Neural cell (in vitro differentiated cells): Measurements from ENCODE around the gene RAC3. TPM values are rescaled to one million over a fixed set of nuclear protein-coding genes. Genes with fewer than 3 reads are reported as not detected.

Experiments
- H2AFZ ChIP-seq: fragments of 200-600, 300-800 bp; sonication (generic), shearing (Covaris generic); 2 replicates; pipeline ENCODE4 v1.6.0; 2014; ENCODE audit warnings: low read depth, mild to moderate bottlenecking, antibody characterized with exemption, low read length, moderate library complexity
- H3F3A ChIP-seq: fragments of 200-600 bp; shearing (Covaris generic); 2 replicates; pipeline ENCODE4 v1.6.1; 2016; ENCODE audit warnings: mild to moderate bottlenecking, moderate library complexity, mixed read lengths, antibody characterized with exemption, low read length; ENCODE audit not compliant: insufficient read depth, poor library complexity, severe bottlenecking
- H3K27ac ChIP-seq: fragments of 200-600, 300-800 bp; sonication (generic), shearing (Covaris generic); 2 replicates; pipeline ENCODE4 v1.5.1; 2014; ENCODE audit warnings: mild to moderate bottlenecking, low read length, moderate library complexity
- H3K27me3 ChIP-seq: fragments of 300-800, 200-600 bp; sonication (generic), shearing (Covaris generic); 2 replicates; pipeline ENCODE4 v1.6.0; 2014; ENCODE audit warnings: mild to moderate bottlenecking, low read depth, low read length, moderate library complexity; ENCODE audit not compliant: insufficient read depth
- H3K36me3 ChIP-seq: fragments of 300-800, 200-600 bp; sonication (generic), shearing (Covaris generic); 2 replicates; pipeline ENCODE4 v1.5.1; 2014; ENCODE audit warnings: mild to moderate bottlenecking, antibody characterized with exemption, low read length, moderate library complexity; ENCODE audit not compliant: insufficient read depth
- H3K4me2 ChIP-seq: fragments of 300-800, 200-600 bp; sonication (generic), shearing (Covaris generic); 2 replicates; pipeline ENCODE4 v1.6.0; 2014; ENCODE audit warnings: mild to moderate bottlenecking, low read length
- H3K4me3 ChIP-seq: fragments of 300-800, 200-600 bp; sonication (generic), shearing (Covaris generic); 2 replicates; pipeline ENCODE4 v1.5.1; 2014; ENCODE audit warnings: mild to moderate bottlenecking, low read length, moderate library complexity
- H3K79me2 ChIP-seq: fragments of 200-600 bp; shearing (Covaris generic); replicated peaks from 2 replicates; pipeline ENCODE4 v1.6.0; 2014; ENCODE audit warnings: mild to moderate bottlenecking, low read length, moderate library complexity; ENCODE audit not compliant: insufficient read depth
- H3K9ac ChIP-seq: fragments of 300-800, 200-600 bp; sonication (generic), shearing (Covaris generic); 2 replicates; pipeline ENCODE4 v1.6.1; 2016; ENCODE audit warnings: mild to moderate bottlenecking, low read length, mixed read lengths
- H3K9me2 ChIP-seq: fragments of 200-600 bp; shearing (Covaris generic); 2 replicates; pipeline ENCODE4 v1.6.1; 2016; ENCODE audit warnings: mild to moderate bottlenecking, low read length, mixed read lengths; ENCODE audit not compliant: insufficient read depth
- H3K9me3 ChIP-seq: fragments of 200-600, 300-800 bp; sonication (generic), shearing (Covaris generic); 2 replicates; pipeline ENCODE4 v1.6.1; 2016; ENCODE audit warnings: mild to moderate bottlenecking, mixed run types, low read length, moderate library complexity, mixed read lengths
- H4K20me1 ChIP-seq: fragments of 200-600 bp; shearing (Covaris generic); 2 replicates; pipeline ENCODE4 v1.6.1; 2016; ENCODE audit warnings: mild to moderate bottlenecking, mixed run types; ENCODE audit not compliant: insufficient read depth
- CTCF ChIP-seq: fragments of 450-650 bp; IDR thresholded peaks from 2 replicates; pipeline ENCODE4 v1.5.1; 2014; ENCODE audit warnings: antibody characterized with exemption, mild to moderate bottlenecking, moderate library complexity; ENCODE audit not compliant: poor library complexity, severe bottlenecking
- EP300 ChIP-seq: fragments of 450-650 bp; conservative IDR thresholded peaks from 2 replicates; pipeline ENCODE4 v1.6.1; 2014; ENCODE audit warnings: antibody characterized with exemption, mild to moderate bottlenecking, moderate library complexity; ENCODE audit not compliant: poor library complexity, severe bottlenecking
- EZH2 ChIP-seq: fragments of 200-600, 300-800 bp; shearing (Covaris generic), sonication (generic); IDR thresholded peaks from 2 replicates; pipeline ENCODE4 v1.6.1; 2014; ENCODE audit warnings: antibody characterized with exemption, low read length, borderline replicate concordance, mild to moderate bottlenecking; ENCODE audit not compliant: insufficient read depth, poor library complexity, severe bottlenecking
- MXI1 ChIP-seq: fragments of 450-650 bp; conservative IDR thresholded peaks from 2 replicates; pipeline ENCODE4 v1.6.1; 2014; ENCODE audit warnings: antibody characterized with exemption, mild to moderate bottlenecking; ENCODE audit not compliant: poor library complexity, severe bottlenecking
- POLR2AphosphoS5 ChIP-seq: IDR thresholded peaks from 2 replicates; pipeline ENCODE4 v1.6.1; 2012
- RAD21 ChIP-seq: fragments of 450-650 bp; conservative IDR thresholded peaks from 2 replicates; pipeline ENCODE4 v1.6.1; 2014; ENCODE audit warnings: antibody characterized with exemption, mild to moderate bottlenecking, moderate library complexity
- SMC3 ChIP-seq: fragments of 450-650 bp; conservative IDR thresholded peaks from 2 replicates; pipeline ENCODE4 v1.6.1; 2014; ENCODE audit warnings: antibody characterized with exemption, mild to moderate bottlenecking, moderate library complexity; ENCODE audit not compliant: poor library complexity
- TAF1 ChIP-seq: IDR thresholded peaks from 2 replicates; pipeline ENCODE4 v1.6.1; 2012; ENCODE audit warnings: low read depth
- polyA plus RNA-seq: library from polyadenylated mRNA; depleted of rRNA; stranded (reverse); fragments of >200 nt; gene quantifications from 2 replicates; pipeline ENCODE4 v1.2.3, GENCODE V29; 2014
- TF ChIP-seq, protein P1 (sequence below): IDR thresholded peaks from 2 replicates; pipeline ENCODE4 v1.6.1; 2012; ENCODE audit warnings: borderline replicate concordance

Gene RAC3
- polyA plus RNA-seq, 1 donor from 2014 or later, result 211 TPM

- Histone ChIP-seq H3K4me3 (no peak overlapping the region), H3K9ac (no peak overlapping the region), H2AFZ (no peak overlapping the region), H3F3A (no peaks in the 10 kb centered on the region), H3K27me3 (no peaks in the 10 kb centered on the region), H4K20me1 (no peaks in the 10 kb centered on the region), H3K9me3 (no peaks in the 10 kb centered on the region), H3K36me3 (no peaks in the 10 kb centered on the region), H3K9me2 (no peaks in the 10 kb centered on the region), H3K79me2 (peaks cover 10% of the 10 kb centered on the region), H3K4me2 (no peak overlapping the region), H3K27ac (no peak overlapping the region)
- TF ChIP-seq CTCF (no peak), RAD21 (no peak), MXI1 (no peak), TAF1 (no peak), EP300 (no peak), EZH2 (no peak), POLR2AphosphoS5 (no peak), SMC3 (no peak)
- TF ChIP-seq, protein P1, sequence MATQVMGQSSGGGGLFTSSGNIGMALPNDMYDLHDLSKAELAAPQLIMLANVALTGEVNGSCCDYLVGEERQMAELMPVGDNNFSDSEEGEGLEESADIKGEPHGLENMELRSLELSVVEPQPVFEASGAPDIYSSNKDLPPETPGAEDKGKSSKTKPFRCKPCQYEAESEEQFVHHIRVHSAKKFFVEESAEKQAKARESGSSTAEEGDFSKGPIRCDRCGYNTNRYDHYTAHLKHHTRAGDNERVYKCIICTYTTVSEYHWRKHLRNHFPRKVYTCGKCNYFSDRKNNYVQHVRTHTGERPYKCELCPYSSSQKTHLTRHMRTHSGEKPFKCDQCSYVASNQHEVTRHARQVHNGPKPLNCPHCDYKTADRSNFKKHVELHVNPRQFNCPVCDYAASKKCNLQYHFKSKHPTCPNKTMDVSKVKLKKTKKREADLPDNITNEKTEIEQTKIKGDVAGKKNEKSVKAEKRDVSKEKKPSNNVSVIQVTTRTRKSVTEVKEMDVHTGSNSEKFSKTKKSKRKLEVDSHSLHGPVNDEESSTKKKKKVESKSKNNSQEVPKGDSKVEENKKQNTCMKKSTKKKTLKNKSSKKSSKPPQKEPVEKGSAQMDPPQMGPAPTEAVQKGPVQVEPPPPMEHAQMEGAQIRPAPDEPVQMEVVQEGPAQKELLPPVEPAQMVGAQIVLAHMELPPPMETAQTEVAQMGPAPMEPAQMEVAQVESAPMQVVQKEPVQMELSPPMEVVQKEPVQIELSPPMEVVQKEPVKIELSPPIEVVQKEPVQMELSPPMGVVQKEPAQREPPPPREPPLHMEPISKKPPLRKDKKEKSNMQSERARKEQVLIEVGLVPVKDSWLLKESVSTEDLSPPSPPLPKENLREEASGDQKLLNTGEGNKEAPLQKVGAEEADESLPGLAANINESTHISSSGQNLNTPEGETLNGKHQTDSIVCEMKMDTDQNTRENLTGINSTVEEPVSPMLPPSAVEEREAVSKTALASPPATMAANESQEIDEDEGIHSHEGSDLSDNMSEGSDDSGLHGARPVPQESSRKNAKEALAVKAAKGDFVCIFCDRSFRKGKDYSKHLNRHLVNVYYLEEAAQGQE, result no peak
Observed at GRCh38 chr17:82055023-82055964, 23.8 kb downstream of the RAC3 start.

- Histone ChIP-seq H4K20me1 (no peaks in the 10 kb centered on the region), H3K36me3 (no peaks in the 10 kb centered on the region), H3K4me2 (no peak overlapping the region), H3K9ac (no peak overlapping the region), H3K9me2 (no peaks in the 10 kb centered on the region), H3F3A (no peaks in the 10 kb centered on the region), H3K79me2 (peaks cover 10% of the 10 kb centered on the region), H3K27me3 (no peaks in the 10 kb centered on the region), H3K4me3 (no peak overlapping the region), H3K27ac (no peak overlapping the region), H3K9me3 (no peaks in the 10 kb centered on the region), H2AFZ (no peak overlapping the region)
- TF ChIP-seq SMC3 (no peak), TAF1 (no peak), MXI1 (no peak), EP300 (no peak)
Observed at GRCh38 chr17:82055965-82056728, 24.7 kb downstream of the RAC3 start.
